HG02970 (cell line): ENCODE measurements around the gene UCK1.
"Not testable (repeated sequence)": the region's sequence is repeated elsewhere in the genome, so short reads cannot be mapped to it uniquely, and the experiment has no call there.

Experiments used
- ATAC-seq: cut with Tn5 transposase; IDR thresholded peaks from one replicate; pipeline ENCODE4 v1.9.1; 2021; ENCODE audit warnings: mild to moderate bottlenecking, moderate library complexity, moderate number of reproducible peaks; ENCODE audit not compliant: unreplicated experiment, low FRiP score

Gene UCK1

DNA sequence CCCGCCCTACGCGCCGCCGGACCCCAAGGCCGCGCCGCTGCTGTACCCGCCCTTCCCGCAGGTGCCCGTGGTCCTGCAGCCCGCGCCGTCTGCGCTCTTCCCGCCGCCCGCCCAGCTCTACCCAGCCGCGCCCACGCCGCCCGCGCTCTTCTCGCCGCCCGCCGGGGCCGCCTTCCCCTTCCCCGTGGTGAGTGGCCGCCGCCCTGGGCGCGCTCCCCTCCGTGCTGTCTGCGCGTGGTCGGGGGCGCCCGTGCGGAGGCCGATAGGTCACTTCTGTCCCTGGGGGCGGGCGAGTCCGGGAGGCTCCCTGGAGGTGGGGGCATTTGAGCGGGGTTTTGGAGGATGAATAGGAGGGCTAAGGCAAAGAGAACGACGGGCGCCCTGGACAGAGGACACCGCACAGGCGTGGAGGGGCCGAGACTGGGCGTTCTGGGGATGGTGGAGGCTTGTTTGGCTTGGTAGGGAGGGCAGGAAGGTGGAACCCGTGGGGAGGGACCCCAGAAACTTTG, 23.8 kb upstream of the UCK1 start:
- ATAC-seq: no peak

DNA sequence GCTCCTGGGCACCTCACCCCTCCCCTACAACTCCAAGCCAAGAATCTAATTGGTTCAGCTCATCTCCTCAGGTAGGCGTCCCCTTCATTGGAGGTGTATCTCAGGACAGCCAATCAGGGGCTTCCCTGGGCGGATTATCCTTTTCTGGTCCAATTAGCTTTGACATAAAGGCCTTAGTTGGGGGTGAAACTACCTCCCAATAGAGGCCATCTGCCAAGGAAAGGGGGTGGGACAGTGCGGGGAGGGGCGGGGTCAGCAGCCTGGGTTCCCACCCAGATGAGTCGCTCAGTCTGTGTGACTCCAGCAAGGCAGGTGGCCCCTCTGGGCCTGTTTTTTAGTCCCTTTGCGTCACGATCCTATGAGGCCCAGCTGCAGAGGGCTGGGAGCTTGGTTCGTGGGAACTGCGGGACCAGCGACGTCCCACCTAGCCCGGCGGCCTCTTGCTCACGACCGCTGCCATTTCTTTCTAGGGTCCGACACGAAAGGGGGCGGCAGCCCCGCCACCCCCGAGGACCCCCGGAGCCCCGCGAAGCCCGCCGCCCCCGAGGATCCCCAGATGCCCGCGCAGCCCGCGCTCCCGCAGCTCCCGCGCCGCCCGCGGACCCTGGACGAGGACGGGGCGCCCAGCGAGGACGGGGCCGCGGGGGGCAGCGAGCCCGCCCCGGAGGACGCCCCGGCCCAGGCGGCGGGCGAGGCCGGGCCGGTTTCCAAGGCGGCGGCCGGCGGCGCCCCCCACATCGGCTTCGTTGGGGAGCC, 23.2 kb upstream of the UCK1 start:
- no peak for ATAC-seq

DNA sequence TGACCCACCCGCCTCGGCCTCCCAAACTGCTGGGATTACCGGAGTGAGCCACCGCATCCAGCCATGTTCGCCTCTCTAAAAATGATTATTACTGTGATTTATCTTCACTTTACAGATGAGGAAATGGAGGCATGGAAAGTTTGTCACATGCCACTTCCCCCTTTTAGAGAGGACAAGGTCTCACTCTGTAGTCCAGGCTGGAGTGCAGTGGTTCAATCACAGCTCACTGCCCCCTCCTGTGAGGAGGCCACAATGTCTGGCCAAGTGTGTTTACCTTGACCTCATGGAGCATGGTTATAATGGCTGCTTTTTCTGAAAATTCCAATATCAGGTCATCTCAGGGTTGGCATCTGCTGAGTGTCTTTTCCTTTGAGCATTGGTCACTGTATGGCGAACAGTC, 21.0 kb upstream of the UCK1 start:
- no peak for ATAC-seq

DNA sequence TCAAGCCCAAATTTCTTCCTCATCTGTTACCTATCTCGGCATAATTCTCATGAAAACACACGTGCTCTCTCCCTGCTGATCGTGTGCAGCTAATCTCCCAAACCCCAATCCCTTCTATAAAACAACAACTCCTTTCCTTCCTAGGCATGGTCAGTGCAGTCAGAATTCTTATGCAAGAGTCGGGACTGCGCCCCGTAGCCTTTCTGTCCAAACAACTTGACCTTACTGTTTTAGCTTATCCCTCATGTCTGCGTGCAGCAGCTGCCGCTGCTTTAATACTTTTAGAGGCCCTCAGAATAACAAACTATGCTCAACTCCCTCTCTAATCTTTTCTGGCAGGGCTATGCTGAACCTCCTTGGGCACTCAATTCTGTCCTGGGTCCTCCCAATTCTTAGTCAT, 19.4 kb upstream of the UCK1 start:
- ATAC-seq: not testable (repeated sequence)

DNA sequence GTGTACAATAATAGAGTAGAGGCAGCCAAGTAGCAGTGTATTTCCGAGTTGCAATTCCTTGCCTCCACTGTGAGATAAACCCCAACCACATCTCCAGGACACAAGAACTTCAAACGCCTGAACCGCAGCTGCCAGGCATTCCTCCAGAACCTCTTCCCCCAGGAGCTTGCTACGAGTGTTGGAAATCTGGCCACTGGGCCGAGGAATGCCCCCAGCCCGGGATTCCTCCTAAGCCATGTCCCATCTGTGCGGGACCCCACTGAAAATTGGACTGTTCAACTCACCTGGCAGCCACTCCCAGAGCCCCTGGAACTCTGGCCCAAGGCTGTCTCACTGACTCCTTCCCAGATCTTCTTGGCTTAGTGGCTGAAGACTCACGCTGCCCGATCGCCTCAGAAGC, 18.1 kb upstream of the UCK1 start:
- not testable (repeated sequence) for ATAC-seq

DNA sequence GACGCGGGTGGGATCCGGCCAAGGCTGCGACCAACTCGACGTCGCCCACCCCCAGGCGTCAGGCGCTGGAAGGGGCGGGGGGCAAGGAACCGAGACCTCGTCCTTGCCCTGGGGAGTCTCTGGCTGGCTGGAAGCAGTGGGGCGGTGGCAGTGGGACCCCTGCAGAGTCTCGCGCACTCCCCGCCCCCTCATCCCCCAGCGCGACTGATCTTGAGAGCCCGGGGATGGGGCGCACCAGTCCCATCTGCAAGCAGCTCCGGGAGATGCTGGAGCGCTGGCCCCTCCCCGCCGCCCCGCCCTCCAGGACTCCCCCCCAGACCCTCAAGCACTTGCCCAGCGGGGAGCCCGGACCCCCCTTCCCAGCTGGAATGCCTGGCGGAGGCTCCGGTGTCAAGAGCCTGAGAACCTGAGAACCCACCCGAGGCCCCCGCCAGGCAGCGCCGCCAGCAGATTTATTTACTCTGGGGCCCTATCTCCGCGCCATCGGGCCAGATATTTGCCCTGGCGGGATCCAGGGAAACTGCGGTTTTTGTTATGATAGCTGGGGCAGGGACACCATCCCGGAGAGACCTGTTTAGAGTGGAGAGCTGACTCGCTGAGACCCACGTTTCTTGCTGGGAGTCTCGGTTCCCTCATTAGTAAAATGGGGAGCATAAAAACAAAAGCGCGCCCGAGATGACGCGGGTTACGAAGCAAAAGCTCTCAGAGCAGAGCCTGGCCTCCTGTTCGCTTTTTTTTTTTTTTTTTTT, 15.4 kb upstream of the UCK1 start:
- no peak for ATAC-seq

DNA sequence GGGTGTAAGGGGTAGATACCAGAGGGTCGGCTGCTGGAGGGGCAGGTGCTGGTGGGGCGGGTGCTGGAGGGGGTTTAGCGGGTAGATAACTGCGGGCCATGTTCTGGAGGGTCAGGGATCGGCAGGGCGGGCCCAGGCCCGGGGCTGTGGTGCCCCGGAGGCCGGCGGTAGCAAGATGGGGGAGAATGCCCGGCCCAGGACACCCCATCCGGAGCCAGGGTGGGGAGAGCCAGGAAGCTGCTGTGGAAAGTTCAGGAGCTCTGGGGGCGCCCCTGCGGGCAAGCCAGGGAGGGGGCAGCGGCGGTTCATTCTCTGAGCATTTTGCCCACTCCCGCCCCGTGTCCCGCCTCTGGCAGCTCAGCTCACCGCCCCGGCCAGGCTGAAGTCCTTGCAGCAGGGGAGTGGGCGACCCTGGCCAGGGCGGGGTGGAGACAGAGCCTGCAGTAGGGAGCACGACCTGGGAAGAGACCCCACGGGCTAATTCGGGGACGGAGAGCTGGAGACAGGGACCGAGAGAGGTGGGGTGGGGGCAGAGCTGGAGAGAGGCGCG, 14.8 kb upstream of the UCK1 start:
- no peak for ATAC-seq

DNA sequence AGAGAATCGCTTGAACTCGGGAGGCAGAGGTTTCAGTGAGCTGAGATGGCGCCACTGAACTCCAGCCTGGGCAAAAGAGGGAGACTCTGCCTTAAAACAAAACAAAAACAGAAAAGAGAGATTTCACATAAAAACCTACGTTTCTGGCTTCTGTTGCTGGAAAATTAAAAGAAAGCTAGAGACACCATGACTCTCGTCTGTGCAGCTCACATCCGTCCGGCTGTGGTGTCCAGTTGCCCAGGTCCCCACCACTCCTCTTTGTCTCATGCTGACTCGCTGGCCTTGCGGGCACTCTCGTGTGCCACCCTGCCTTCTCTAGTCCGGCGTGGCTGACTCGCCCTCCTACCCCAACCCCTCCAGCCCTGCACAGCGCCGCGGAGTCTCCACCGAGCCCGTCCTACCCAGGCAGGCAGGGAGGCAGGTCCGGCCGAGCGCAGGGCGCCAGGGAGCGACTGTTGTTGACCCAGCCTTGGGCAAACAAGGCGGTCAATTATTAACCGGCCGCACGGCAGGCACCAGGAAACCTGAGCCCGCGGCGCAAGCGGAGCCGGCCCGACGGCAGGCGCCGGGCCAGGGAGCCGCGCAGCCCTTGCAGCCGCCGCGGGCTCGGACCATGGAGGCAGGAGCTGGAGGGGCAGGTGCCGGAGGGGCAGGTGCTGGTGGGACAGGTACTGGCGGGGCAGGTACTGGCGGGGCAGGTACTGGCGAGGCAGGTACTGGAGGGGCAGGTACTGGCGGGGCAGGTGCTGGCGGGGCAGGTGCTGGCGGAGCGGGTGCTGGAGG, 14.1 kb upstream of the UCK1 start, which contains the start of gene PRRT1B:
Gene PRRT1B (plus strand): TSS at position 521 of the 783 bp plus-strand sequence. CDS start 93 bp downstream, at position 614.
- ATAC-seq: no peak

DNA sequence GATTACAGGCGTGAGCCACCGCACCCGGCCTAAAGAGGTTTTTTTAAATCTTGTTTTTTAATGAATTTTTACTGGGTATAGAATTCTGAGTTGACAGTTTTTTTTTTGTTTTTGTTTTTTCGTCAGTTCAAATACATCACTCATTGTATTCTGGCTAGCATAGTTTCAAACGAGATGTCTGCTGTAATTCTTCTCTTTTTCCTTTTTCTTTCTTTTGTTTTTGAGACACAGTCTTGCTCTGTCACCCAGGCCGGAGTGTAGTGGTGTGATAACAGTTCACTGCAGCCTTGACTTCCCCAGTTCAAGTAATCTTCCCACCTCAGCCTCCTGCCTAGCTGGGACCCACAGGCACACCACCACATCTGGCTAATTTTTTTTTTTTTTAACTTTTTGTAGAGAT, 12.1 kb upstream of the UCK1 start:
- no peak for ATAC-seq

DNA sequence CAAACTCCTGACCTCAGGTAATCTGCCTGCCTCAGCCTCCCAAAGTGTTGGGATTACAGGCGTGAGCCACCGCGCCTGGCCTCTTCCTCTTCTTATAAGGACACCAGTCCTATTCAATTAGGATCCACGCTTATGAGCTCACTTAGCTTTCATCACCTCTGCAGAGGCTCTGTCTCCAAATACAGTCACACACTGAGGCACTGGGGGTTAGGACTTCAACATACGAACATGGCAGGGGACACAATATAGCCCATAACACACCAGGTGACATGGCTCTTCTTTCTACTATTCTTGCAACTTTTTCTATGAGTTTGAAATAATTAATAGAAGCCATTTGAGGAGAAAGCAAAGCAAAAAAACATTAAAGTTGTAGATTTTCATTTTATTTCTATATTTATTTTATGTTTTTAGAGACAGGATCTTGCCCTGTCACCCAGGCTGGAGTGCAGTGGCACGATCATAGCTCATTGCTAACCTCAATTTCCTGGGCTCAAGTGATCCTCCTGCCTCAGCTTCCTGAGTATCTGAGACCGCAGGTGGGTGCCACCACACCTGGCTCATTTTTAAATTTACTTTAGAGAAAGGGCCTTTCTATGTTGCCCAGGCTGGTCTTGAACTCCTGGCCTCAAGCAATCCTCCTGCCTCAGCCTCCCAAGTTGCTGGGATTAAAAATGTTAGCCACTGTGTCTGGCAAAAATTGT, 8.3 kb upstream of the UCK1 start:
- ATAC-seq: no peak

DNA sequence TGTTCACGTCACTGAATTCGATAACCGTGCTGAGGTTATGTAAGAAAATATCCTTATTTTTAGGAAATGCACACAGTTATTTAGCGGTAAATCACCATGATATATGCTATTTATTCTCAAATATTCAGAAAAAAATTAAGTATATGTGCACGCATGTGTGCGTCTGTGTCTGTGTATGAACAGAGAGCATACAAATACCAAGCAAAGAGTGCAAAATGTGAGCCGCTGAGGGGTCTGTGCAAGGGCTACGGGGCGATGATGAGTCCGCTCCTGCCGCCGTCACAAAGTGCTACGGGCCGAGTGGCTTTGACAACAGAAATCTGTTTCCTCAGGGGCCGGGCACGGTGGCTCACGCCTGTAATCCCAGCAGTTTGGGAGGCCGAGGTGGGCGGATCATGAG, 6.9 kb upstream of the UCK1 start:
- no peak for ATAC-seq

DNA sequence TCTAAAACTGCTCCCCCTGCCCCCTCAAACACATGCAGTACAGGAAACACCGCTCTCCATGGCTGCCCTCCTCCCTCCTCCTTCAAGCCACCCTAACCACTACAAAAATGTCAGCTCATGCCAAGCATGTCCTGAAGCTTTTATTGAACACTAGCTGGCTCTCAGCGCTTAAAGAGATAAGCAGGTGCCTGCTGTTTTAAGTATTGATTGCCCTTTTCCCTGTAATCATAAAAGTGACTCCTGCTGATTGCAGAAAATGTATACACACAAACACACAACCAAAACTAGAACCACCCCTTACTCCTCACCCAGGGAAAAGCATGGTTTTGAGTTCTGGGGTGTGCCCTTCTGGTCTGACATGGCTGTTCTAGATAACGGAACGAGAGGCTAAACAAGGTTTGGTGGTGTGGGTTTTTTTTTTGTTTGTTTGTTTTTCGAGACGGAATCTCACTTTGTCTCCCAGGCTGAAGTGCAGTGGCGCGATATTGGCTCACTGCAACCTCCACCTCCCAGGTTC, 3.7 kb upstream of the UCK1 start:
- no peak for ATAC-seq

DNA sequence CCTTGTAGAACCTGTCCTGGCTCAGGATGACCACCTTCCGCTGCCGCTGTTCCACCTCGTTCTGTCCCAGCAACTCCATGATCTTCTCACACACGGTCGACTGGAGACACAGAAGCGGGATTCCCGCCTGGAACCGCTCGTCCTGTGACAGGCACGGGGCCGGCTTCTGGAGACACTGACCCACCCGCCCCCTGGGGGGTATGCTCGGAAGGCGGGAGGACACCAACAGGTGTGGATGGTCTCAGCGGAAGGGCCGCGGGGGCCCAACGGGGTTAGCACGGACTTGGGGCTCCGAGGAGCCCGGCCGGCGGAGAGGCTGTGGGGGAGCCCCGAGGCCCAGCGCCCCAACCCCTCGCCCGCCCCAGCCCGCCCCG, 530 bp downstream of the UCK1 start:
- no peak for ATAC-seq

DNA sequence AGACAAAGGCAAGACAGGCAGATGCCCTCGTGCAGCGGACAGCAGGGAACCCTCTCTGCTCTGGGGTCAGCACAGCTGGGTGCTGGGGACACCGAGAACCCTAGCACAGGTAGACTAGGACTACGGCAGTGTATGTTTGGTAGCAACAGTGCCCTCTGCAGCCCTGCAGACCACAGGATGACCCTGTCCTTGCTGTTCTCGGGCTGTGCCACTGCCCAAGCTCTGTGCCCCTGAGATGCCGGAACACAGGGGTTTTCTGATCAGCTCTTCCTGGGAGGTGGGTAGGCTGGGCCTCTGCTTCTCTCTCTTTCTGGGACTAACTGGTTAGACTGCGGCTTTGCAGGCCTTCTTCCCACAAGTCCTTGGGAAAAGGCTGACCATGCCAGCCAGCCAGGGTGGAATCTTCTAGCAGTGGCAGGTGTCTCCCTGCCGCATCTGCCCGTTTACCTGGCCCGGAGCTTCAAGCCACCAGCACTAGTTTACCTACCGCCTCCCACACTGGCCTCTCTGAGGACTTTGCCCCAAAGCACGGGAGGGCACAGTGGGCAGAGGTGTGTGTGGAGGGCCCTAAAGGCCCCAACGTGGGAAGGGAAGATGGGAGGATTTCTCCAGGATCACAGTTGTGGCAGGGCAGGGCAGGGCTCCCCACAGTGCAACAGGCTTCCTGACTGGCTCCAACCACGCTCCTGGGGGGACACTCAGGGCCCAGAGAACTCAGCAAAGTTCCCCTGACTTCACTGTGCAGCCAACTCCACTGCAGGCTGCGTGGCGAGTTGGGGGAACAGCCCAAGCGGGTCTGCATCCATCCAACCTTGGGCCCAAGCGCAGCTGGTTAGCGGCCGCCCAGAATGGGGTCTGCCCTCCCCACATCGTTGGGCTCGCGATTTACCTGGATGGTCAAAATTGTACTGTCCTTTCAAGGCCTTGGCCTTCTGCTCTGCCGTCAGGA, 1.2 kb downstream of the UCK1 start:
- no peak for ATAC-seq

DNA sequence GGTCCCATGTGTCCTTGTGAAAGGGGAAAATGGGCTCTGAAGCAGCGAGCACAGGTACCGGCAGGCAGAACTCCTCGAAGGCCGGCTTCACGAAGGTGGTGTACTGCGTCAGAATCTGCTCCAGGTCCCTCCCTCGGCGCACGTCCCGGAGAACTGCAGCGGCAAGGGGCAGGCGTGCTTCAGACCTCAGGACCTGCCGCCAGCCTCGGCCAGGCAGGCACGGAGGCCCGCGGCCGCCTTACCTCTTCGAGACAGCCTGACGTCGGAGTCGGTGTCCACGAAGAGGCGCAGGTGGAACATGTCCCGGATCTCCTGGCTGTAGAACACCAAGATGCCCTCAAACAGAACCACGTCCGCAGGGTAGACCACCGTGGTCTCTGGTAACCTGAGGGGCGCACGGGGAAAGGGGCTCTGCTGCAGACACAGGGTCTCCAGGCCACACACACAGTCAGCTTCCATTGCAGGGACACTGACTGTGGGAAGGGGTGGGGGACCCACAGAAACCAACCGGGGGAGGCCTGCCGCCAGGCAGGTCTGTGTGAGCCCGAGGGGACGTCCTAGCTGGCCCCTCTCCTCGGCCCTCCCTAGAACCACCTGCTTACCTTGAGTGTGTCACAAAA, 2.1 kb downstream of the UCK1 start:
- no peak for ATAC-seq

DNA sequence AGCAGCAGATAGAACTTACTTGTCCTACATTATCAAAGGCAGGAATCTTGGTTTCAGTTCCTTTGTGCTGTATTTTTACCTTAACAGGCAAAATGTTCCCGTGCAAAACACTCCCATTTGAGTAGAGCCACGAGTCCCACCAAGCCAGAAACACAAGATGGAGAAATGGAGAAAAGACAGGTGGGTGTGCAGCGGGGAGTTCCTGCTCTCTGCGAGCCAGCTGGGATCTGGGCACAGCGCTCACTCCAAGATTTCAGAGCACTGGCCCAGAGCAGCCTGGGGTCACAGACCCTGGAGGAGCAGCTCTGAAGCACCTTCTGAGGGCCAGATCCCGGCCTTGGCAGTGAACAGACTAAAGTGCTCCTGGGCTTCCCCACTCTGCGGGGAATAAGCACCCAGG, 2.9 kb downstream of the UCK1 start:
- ATAC-seq: no peak

DNA sequence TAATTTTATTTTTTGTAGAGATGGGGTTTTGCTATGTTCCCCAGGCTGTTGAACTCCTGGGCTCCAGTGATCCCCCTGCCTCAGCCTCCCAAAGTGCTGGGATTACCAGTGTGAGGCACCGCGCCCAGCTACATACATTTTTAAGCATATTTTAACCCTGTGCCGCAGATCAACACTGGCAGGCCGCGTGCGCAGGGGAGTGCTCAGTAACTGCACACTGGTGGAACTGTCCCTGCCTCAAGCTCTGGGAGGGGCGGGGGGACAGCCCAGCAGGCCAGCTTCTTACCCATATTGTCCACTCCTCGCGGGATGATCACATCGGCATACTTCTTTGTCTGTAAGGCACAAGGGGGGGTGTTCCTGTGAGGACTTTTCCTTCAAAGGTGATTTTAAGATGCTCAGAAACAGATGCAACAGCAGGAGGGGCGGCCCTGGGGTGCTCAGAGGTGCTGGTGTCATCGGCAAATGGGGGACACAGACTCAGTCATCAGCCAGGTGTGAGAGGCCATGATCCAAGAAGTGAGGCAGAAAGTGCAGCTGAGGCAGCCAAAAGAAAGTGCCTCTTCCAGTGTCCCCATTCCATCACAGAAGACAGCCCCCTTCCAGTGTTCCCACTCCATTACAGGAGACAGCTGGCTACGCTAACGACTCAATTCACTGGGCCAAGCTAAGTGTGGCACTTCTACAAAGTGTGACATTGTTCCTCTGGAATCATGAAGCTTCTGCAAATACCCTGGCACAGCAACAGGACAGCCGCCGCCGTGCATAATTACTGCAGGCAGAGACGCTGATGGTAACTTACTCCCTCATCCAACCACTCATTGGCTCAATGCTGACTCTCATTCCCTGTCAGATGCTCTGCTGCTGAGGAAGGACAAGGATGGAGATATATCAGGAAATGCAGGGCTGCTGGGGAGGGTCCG, 5.2 kb downstream of the UCK1 start:
- no peak for ATAC-seq
